ENCODE measurements around the gene CDH22.

- TF ChIP-seq CTCF (conservative IDR thresholded peaks at IDR 0.05), result no peak
- no peak for TF ChIP-seq ZFX (IDR thresholded peaks at IDR 0.05)
Measured at GRCh38 chr20:46330831-46331371, 22.6 kb upstream of the CDH22 start.

Data from C4-2B (cell line).